ENCODE results near the gene CUX1.
"Not testable (repeated sequence)": the region's sequence is repeated elsewhere in the genome, so short reads cannot be mapped to it uniquely, and the experiment has no call there.

CUX1 gene

GRCh38 chr7:101921546-101922489, 104.4 kb downstream of the CUX1 start:
- DNase-seq = not testable (repeated sequence)

DNA sequence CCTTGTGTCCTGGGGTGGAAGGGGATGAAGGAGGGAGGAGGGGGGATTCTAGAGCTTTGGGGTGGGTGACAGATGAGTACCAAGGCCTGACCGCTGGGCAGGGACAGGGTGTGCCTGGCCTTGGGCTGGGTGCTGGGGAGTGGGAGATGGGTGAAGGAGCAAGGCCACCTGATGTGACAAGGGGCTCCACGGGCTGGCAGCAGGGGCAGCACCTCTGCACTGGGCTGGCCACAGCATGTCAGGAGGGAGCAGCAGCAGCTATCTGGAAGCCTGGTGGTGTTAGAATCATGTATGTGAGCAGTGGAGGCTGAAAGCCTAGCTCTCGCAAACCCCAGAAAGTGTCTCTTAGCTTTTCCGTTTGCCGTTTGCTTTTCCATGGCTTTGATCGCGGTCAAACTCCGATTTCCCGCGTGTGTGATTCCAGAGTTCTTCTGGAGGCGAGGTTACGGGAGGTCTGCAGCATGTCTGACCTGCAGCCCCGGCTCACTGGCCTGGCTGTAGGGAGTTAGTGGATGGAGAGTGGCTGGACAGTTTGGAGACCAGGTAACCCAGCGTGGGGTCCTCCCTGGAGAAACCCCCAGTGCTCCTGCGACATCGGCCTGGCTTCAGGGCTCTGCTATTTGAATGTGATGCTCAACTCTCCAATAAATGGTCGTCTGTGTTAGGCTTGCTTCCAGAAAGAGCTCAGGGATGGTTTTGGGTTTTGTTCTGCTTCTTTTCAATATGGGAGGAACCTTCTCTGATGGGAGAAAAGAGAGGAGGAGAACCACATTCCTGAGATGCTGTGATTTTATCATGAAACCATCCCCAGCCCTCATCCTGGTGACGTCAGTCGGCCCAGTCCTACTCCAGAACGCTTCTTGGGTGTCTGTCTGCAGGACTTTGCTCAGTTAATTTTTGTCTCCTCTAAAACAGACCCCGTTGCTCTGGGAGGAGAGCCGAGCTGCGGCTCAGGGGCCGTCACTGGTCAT, 105.5 kb downstream of the CUX1 start:
- no peak for DNase-seq

- DNase-seq = no peak
Observed at GRCh38 chr7:101923602-101923985, 106.2 kb downstream of the CUX1 start.

GRCh38 chr7:101924171-101924570, 106.7 kb downstream of the CUX1 start:
- DNase-seq = no peak

- DNase-seq = no peak
Observed at GRCh38 chr7:101926265-101926664, 108.8 kb downstream of the CUX1 start.

- DNase-seq = no peak
Observed at GRCh38 chr7:101927389-101927788, 110.0 kb downstream of the CUX1 start.

DNA sequence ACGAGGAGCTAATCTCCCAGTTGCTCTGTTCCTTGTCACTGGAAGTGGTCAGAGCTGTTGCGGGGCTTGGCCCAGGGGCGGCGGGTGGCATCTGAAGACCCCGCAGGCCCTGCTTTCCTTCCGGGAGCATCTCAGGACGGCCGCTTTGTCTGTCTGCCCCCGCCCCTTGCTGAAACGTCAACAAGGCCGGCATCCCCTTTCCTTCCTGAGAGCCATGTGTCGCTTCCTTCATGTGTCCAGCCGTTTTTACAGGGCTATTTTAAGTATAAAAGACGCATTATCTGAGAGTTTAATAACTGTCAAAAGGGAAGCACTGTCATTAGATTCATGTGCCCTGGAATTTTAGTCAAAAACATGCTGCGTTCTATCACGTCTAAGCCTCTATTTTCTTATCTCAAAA, 110.4 kb downstream of the CUX1 start:
- DNase-seq = no peak

DNA sequence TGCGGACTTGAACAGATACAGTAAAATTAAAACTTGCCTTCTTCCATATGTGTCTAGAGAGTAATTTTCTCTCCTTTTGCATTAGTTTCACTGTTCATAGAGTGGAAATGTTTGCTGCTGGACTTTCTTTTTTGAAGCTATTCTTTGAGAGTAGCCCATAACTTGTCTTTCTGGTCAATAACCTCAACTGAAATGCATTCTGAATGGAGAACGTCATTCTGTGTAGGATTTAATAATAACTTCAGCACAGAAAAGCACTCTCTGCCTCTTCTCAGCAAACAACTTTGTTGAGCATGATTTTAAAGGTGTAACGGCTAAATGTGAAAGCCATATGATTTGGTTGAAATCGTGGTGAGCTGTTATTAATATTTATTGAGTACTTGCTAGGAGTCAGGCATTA, 111.8 kb downstream of the CUX1 start:
- no peak for DNase-seq

DNA sequence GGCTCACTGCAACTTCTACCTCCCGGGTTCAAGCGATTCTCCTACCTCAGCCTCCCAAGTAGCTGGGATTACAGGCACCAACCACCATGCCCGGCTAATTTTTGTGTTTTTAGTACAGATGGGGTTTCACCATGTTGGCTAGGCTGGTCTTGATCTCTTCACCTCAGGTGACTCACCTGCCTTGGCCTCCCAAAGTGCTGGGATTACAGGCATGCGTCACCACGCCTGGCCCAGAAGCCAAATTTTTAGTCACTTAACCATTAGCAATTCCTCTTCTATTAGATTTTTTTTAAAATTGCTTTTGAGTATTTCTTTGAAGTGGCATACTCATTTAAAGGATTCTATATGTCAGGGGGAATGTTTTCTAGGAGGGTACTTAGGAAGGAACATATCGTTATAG, 112.5 kb downstream of the CUX1 start:
- DNase-seq = not testable (repeated sequence)

GRCh38 chr7:101932083-101932482, 114.7 kb downstream of the CUX1 start:
- no peak for DNase-seq

DNA sequence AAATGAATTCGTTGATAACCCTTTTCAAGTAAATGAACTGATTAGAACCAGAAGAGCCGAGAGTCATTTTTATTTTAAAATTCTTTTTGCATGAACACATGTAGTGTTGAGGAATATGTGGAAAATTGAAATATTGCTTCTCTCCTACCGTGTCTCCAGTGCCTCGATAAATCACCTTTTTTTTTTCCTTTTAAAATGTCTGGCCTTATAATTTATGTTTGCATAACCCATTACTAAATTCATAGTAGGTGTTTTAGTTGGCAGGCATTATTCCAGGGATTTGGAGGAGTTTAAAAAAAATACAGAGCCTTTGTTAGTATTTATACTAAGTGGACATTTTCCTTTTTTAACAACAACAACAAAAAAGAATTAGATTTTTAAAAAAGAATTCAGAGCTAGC, 115.6 kb downstream of the CUX1 start:
- no peak for DNase-seq

GRCh38 chr7:101933688-101934121, 116.3 kb downstream of the CUX1 start:
- no peak for DNase-seq

- no peak for DNase-seq
Observed at GRCh38 chr7:101934618-101935017, 117.2 kb downstream of the CUX1 start.

DNA sequence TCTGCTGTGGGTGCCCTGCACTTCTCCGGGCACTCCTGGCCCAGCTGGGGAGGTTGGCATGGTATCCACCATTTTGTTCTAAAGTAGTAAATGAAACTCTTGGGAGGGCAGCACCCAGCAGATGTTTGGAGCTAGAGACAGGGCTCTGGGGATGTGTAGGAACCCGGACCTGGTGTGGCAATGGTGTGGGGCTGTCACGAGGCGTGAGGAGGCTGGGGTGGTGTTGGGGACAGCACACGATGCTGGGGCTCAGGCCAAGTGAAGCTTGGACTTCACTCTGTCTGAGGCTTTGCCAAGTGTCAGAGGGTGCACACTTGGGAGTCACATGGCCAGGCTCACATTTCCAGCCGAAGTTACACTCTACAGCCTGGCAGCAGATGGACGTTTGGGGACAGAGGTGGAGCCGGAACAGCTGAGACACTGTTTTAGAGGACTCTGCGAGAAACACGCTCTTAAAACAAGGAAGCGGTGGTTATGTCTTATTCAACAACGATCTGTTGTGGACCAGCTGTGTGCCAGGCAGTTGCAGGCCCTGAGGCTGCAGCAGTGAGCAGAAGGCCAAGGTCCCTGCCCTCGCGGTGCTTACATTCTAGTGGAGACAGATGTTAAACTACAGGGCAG, 118.2 kb downstream of the CUX1 start:
- DNase-seq = no peak

DNA sequence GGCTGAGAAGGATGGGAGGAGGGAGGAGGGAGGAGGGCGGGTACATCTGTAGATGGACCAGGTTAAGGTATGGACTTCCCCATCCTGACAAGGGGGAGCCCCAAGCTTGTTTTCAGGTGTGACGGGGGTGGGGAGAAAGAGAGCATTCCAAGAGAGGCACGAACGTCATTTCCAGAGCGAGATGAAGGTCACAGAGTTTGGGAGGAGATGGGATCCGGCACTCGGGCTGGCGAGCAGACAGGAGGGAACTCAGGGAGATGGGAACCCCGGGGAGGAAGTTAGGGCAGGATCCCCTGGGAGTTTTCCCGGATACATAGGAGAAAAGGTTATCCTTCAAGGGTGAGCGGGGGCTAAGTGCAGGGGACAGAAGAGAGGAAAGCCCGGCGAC, 118.8 kb downstream of the CUX1 start:
- DNase-seq = no peak

DNA sequence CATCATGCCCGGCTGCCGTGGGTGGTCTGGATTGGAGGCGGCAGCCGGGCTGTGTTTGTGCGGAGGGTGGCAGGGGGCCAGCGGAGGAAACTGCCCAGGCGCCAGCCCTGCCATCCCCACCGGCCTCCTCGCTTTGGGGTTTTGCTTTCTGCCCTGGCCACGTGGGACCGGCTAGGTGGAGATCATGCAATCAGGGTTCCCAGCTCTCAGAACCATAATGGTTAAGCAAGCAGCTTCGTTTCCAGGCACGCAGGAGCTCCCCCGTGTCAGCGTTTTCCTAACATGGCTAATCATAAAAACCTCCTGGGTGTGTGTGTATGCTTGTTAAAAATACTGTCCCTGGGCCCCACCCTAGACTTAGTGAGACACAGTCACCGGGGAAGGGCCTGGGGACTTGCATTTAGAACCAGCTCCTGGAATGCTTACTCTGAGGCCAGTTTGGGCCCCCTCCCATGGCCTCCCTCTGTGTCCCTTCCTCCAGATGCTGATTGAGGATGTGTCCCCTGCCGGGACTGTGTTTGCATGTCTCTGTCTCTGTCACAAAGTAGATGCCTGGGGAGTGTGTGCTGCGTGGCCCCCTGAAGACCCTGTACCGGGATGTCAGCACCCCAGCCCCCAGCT, 119.3 kb downstream of the CUX1 start:
- DNase-seq = no peak

DNA sequence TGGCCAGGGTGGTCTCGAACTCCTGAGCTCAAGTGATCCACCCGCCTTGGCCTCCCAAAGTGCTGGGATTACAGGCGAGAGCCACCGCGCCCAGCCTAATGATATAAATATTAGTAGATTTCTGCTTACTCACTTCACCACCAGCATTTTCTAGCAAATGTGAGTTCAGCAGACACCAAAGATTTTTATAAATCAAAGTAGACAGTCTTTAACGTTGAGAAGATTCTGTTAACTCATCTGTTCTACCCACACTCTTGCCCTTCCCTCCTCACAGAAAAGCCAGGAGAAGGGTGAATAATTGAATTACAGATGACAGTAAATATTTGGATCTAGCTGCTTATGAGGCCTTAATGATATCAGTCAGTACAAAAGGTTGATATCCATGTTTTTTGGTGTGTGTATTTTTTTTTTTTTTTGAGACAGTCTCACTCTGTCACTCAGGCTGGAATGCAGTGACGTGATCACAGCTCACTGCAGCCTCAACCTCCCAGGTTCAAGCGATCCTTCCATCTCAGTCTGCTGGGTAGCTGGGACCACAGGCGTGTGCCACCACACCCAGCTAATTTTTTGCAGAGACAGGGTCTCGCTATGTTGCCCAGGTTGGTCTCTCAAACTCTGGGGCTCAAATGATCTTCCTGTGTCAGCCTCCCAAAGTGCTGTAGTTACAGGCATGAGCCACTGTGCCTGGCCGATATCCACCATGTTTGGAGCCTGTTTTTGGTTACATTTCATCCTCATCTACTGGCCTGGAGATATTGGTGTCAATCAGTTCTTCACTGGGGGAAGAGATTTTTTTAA, 120.5 kb downstream of the CUX1 start:
- no peak for DNase-seq

DNA sequence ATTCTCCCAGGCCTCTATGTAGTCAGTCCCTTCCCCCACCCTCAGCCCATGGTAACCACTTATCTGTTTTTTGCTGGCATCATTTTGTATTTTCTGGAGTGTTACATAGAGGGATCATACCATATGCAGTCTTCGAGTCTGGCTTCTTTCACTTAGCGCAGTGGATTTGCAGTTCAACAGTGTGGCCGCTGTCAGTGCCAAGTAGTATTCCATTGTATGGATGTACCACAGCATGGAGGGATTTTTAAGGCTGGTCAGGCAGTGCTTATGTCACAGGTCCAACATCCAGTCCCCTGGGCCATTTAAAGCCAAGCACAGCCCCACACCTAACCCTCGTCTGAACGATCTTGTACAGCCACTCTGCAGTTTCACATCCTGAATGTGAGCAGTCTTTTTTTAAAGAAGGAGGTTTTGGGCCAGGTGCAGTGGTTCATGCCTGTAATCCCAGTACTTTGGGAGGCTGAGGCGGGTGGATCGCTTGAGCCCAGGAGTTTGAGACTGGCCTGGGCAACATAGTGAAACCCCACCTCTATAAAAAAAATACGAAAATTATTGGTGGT, 121.8 kb downstream of the CUX1 start:
- no peak for DNase-seq

DNA sequence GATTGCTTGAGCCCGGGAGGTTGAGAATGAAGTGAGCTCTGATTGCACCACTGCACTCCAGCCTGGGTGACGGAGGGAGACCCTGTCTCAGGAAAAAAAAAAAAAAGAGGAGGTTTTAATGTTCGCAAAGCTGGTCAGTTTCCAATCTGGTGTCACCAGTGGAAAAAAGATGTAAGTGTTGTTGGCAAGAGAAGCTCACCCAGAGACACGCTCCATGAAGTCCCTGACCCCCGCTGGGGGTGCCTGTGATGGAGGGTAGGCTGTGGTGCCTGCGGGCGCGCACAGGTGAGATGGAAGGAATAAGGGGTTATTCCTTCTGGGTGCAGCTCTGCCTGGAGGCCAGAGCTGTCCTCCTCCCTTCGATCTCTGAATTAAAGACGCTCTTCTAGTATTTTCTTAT, 122.7 kb downstream of the CUX1 start:
- DNase-seq = no peak

GRCh38 chr7:101940830-101941229, 123.4 kb downstream of the CUX1 start:
- DNase-seq = no peak

Measured in activated CD8-positive, alpha-beta memory T cell treated with anti-CD3 and anti-CD28 coated beads for 24 hours (primary cell).